H9 (cell line): Measurements from ENCODE around the gene HYAL2. TPM values are rescaled to one million over a fixed set of nuclear protein-coding genes. Genes with fewer than 3 reads are reported as not detected.

Source experiments
- DNase-seq: peaks from one replicate; pipeline ENCODE4 v3.0.0-alpha.2; 2017
- H2AFZ ChIP-seq: one replicate; pipeline ENCODE4 v1.6.1; 2013; ENCODE audit warnings: mild to moderate bottlenecking, low read length, control low read depth, moderate library complexity
- H2AK5ac ChIP-seq: 2 replicates; pipeline ENCODE4 v1.6.1; 2013; ENCODE audit warnings: low read length, control low read depth, mixed read lengths; ENCODE audit not compliant: insufficient read length
- H2BK120ac ChIP-seq: one replicate; pipeline ENCODE4 v1.6.1; 2013; ENCODE audit warnings: low read depth, mild to moderate bottlenecking, low read length, control low read depth, inconsistent platforms; ENCODE audit not compliant: poor library complexity, severe bottlenecking
- H2BK12ac ChIP-seq: 2 replicates; pipeline ENCODE4 v1.6.1; 2013; ENCODE audit warnings: low read length, control low read depth, mixed read lengths, low read depth; ENCODE audit not compliant: insufficient read length
- H2BK15ac ChIP-seq: 2 replicates; pipeline ENCODE4 v1.6.1; 2013; ENCODE audit warnings: low read depth, low read length, control low read depth
- H2BK20ac ChIP-seq: one replicate; pipeline ENCODE4 v1.6.1; 2013; ENCODE audit warnings: low read depth, mild to moderate bottlenecking, low read length, control low read depth, inconsistent platforms; ENCODE audit not compliant: poor library complexity, severe bottlenecking
- H2BK5ac ChIP-seq: 2 replicates; pipeline ENCODE4 v1.6.1; 2013; ENCODE audit warnings: low read length, control low read depth, mixed read lengths; ENCODE audit not compliant: insufficient read length
- H3K14ac ChIP-seq: 2 replicates; pipeline ENCODE4 v1.6.1; 2013; ENCODE audit warnings: low read length, control low read depth; ENCODE audit not compliant: insufficient read depth
- H3K18ac ChIP-seq: 2 replicates; pipeline ENCODE4 v1.6.1; 2013; ENCODE audit warnings: low read depth, mild to moderate bottlenecking, mixed read lengths, low read length, control low read depth; ENCODE audit not compliant: insufficient read length
- H3K23ac ChIP-seq: 2 replicates; pipeline ENCODE4 v1.6.1; 2013; ENCODE audit warnings: low read length, control low read depth, mixed read lengths, low read depth; ENCODE audit not compliant: insufficient read length
- H3K23me2 ChIP-seq: 2 replicates; pipeline ENCODE4 v1.6.1; 2013; ENCODE audit warnings: low read depth, mild to moderate bottlenecking, mixed read lengths, low read length, control low read depth; ENCODE audit not compliant: insufficient read length, poor library complexity, severe bottlenecking
- H3K27ac ChIP-seq: 2 replicates; pipeline ENCODE4 v1.5.1; 2013; ENCODE audit warnings: low read length, control low read depth, mixed read lengths, low read depth; ENCODE audit not compliant: insufficient read length
- H3K27me3 ChIP-seq: 2 replicates; pipeline ENCODE4 v1.6.1; 2013; ENCODE audit warnings: low read length, control low read depth, inconsistent platforms; ENCODE audit not compliant: insufficient read depth
- H3K4ac ChIP-seq: 2 replicates; pipeline ENCODE4 v1.6.1; 2013; ENCODE audit warnings: low read depth, mild to moderate bottlenecking, control low read depth, inconsistent platforms, low read length, moderate library complexity
- H3K4me1 ChIP-seq: 2 replicates; pipeline ENCODE4 v1.6.1; 2013; ENCODE audit warnings: low read length, control low read depth, inconsistent platforms; ENCODE audit not compliant: insufficient read depth
- H3K4me2 ChIP-seq: 2 replicates; pipeline ENCODE4 v1.6.1; 2013; ENCODE audit warnings: low read length, control low read depth, mixed read lengths; ENCODE audit not compliant: insufficient read length, insufficient read depth
- H3K56ac ChIP-seq: 2 replicates; pipeline ENCODE4 v1.6.1; 2013; ENCODE audit warnings: low read depth, mild to moderate bottlenecking, mixed read lengths, low read length, control low read depth; ENCODE audit not compliant: insufficient read length
- H3K79me1 ChIP-seq: 2 replicates; pipeline ENCODE4 v1.6.1; 2013; ENCODE audit warnings: low read depth, mild to moderate bottlenecking, moderate library complexity, low read length, control low read depth, inconsistent platforms; ENCODE audit not compliant: insufficient read depth, poor library complexity, severe bottlenecking
- H3K79me2 ChIP-seq: 2 replicates; pipeline ENCODE4 v1.6.1; 2013; ENCODE audit warnings: low read length, control low read depth, inconsistent platforms; ENCODE audit not compliant: insufficient read depth
- H3K9ac ChIP-seq: 2 replicates; pipeline ENCODE4 v1.6.1; 2013; ENCODE audit warnings: low read length, control low read depth, mixed read lengths; ENCODE audit not compliant: insufficient read length; ENCODE audit errors: extremely low read depth
- H3K9me3 ChIP-seq: one replicate; pipeline ENCODE4 v1.6.1; 2013; ENCODE audit warnings: low read depth, low read length, inconsistent platforms; ENCODE audit not compliant: control insufficient read depth
- H3T11ph ChIP-seq: one replicate; pipeline ENCODE4 v1.6.1; 2013; ENCODE audit warnings: mild to moderate bottlenecking, low read length, control low read depth, inconsistent platforms
- H4K20me1 ChIP-seq: one replicate; pipeline ENCODE4 v1.6.1; 2013; ENCODE audit not compliant: control insufficient read depth, insufficient read length, insufficient read depth
- H4K5ac ChIP-seq: 2 replicates; pipeline ENCODE4 v1.6.1; 2013; ENCODE audit warnings: low read depth, mild to moderate bottlenecking, mixed read lengths, low read length, control low read depth; ENCODE audit not compliant: insufficient read length
- H4K8ac ChIP-seq: replicated peaks from 2 replicates; pipeline ENCODE4 v1.6.1; 2013; ENCODE audit warnings: low read length, control low read depth, mixed read lengths, low read depth; ENCODE audit not compliant: insufficient read length
- H4K91ac ChIP-seq: 2 replicates; pipeline ENCODE4 v1.6.1; 2013; ENCODE audit warnings: low read depth, mild to moderate bottlenecking, moderate library complexity, mixed read lengths, low read length, control low read depth; ENCODE audit not compliant: insufficient read length
- H3K27ac Mint-ChIP-seq, 3 experiments: 2 replicates in 2 of 3; 3 replicates in 1 of 3; pipeline ENCODE4 v1.8.0; 2020 to 2021; ENCODE audit warnings: mixed read lengths in 3 of 3, mild to moderate bottlenecking in 1 of 3, moderate library complexity in 1 of 3
- H3K27me3 Mint-ChIP-seq: 2 replicates; pipeline ENCODE4 v1.8.0; 2021; ENCODE audit warnings: low read depth, mild to moderate bottlenecking, moderate library complexity, mixed read lengths
- H3K36me3 Mint-ChIP-seq, 3 experiments: 2 replicates in 2 of 3; 3 replicates in 1 of 3; pipeline ENCODE4 v1.8.0; 2020 to 2021; ENCODE audit warnings: low read depth in 3 of 3, mixed read lengths in 3 of 3; ENCODE audit not compliant: insufficient read depth in 1 of 3
- H3K4me1 Mint-ChIP-seq, 2 experiments: 2 replicates each; pipeline ENCODE4 v1.8.0; 2020; ENCODE audit warnings: mixed read lengths in 2 of 2
- H3K4me3 Mint-ChIP-seq, 2 experiments: 2 replicates in 1 of 2; 3 replicates in 1 of 2; pipeline ENCODE4 v1.8.0; 2020 to 2021; ENCODE audit warnings: mild to moderate bottlenecking in 2 of 2, mixed read lengths in 2 of 2, moderate library complexity in 1 of 2
- H3K9me3 Mint-ChIP-seq, 2 experiments: 2 replicates in 1 of 2; 3 replicates in 1 of 2; pipeline ENCODE4 v1.8.0; 2020; ENCODE audit warnings: mild to moderate bottlenecking in 2 of 2, mixed read lengths in 2 of 2, moderate library complexity in 1 of 2
- CTCF ChIP-seq: fragments of 200-600 bp; sonication (generic); conservative IDR thresholded peaks from 3 replicates; pipeline ENCODE4 v1.8.0; 2021; ENCODE audit warnings: antibody characterized with exemption, mild to moderate bottlenecking
- WGBS: extraction: QIAGEN DNeasy Blood & Tissue Kit; methylation state at CpG from one replicate; pipeline ENCODE4 v1.1.7; 2013; ENCODE audit warnings: missing lambda C conversion rate, low lambda C conversion rate, mixed read lengths; ENCODE audit not compliant: insufficient read length; ENCODE audit errors: extremely low coverage; 5-methylcytosine and 5-hydroxymethylcytosine counted together
- total RNA-seq: library from RNA; stranded (reverse); gene quantifications from 2 replicates; pipeline ENCODE4 v1.2.1, GENCODE V29; 2021

Gene HYAL2
- total RNA-seq, 1 experiment from 2014 or later, result 51.9 TPM

GRCh38 chr3:50370594-50370993, 48.0 kb upstream of the HYAL2 start:
- H3K4me2 ChIP-seq, result no peak overlapping the region
- no peak overlapping the region for H2BK5ac ChIP-seq
- H3K27ac ChIP-seq, result no peak overlapping the region
- no peak overlapping the region for H3K4ac ChIP-seq
- DNase-seq, result no peak
- H3K9me3 Mint-ChIP-seq, result no peaks in the 10 kb centered on the region
- H2BK20ac ChIP-seq, result no peak overlapping the region
- no peak overlapping the region for H3K9ac ChIP-seq
- peaks cover 15 to 46% of the 10 kb centered on the region in 2 experiments for H3K4me1 Mint-ChIP-seq
- H3K27ac Mint-ChIP-seq, result peak overlapping the region; percentile 27 to 74 (median 31); a peak in 5 of 7 replicates
- no peak overlapping the region for H3K23ac ChIP-seq
- H2BK12ac ChIP-seq, result no peak overlapping the region
- no peak overlapping the region for H3K18ac ChIP-seq
- H4K5ac ChIP-seq, result no peak overlapping the region
- no peak overlapping the region for H3K14ac ChIP-seq
- H2BK15ac ChIP-seq, result no peak overlapping the region
- no peaks in the 10 kb centered on the region for H3K36me3 Mint-ChIP-seq
- H3K79me2 ChIP-seq, result no peaks in the 10 kb centered on the region
- H3T11ph ChIP-seq, result no peak overlapping the region
- H3K27me3 Mint-ChIP-seq, result peaks cover 2% of the 10 kb centered on the region
- H3K79me1 ChIP-seq, result no peaks in the 10 kb centered on the region
- H4K20me1 ChIP-seq, result peaks cover 2% of the 10 kb centered on the region
- H3K4me3 Mint-ChIP-seq, result no peak overlapping the region
- H3K4me1 ChIP-seq, result no peaks in the 10 kb centered on the region
- peak; percentile 36; the same call in 2 of the 3 replicates for TF ChIP-seq CTCF
- no peak overlapping the region for H2BK120ac ChIP-seq
- no peak overlapping the region for H4K8ac ChIP-seq
- no peak overlapping the region for H3K56ac ChIP-seq
- H2AFZ ChIP-seq, result no peak overlapping the region
- no peak overlapping the region for H4K91ac ChIP-seq
- WGBS, result no CpG with 5 or more reads among the region's 14 CpGs
- H3K9me3 ChIP-seq, result no peaks in the 10 kb centered on the region
- no peaks in the 10 kb centered on the region for H3K23me2 ChIP-seq
- H2AK5ac ChIP-seq, result no peak overlapping the region
- no peaks in the 10 kb centered on the region for H3K27me3 ChIP-seq
